ENCODE results near the gene TNFRSF13B.

DNA sequence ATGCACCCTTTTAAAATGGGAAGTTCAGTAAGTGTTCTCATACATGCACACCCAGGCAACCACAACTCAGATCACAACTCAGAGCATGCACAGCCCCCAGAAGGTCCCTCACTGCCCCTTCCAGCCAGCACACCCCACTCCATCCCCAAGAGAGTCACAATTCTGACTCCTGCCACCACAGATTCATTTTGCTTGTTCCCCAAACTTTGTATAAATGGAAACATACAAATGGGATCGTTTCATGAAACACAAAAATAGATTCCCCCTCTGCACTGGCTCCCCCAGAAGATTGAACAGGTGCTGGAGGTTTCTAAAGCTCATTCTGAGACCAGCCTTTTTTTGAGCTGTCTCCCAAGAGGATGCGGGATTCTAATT is 3.3 kb upstream of the TNFRSF13B start:
- TF ChIP-seq EP300 (IDR thresholded peaks at IDR 0.05; ENCODE audit: borderline replicate concordance) (no peak), REST (IDR thresholded peaks at IDR 0.05; ENCODE audit: low read depth) (no peak), YY1 (IDR thresholded peaks at IDR 0.05; ENCODE audit: low read depth) (no peak), TAF1 (IDR thresholded peaks at IDR 0.05; ENCODE audit: low read depth) (no peak), MAX (IDR thresholded peaks at IDR 0.05) (no peak), TEAD4 (IDR thresholded peaks at IDR 0.05) (no peak)

Measured in Ishikawa (cell line).